GM19463 (cell line): Measurements from ENCODE around the gene CRLF1.
"Not testable (repeated sequence)": the region's sequence is repeated elsewhere in the genome, so short reads cannot be mapped to it uniquely, and the experiment has no call there.

Experiments
- ATAC-seq: cut with Tn5 transposase; IDR thresholded peaks from one replicate; pipeline ENCODE4 v1.9.1; 2021; ENCODE audit warnings: mild to moderate bottlenecking, moderate library complexity; ENCODE audit not compliant: unreplicated experiment

CRLF1 gene

GRCh38 chr19:18610245-18610555 is 3.6 kb upstream of the CRLF1 start:
- ATAC-seq, result no peak

- no peak for ATAC-seq
Measured at GRCh38 chr19:18609717-18610051, 3.1 kb upstream of the CRLF1 start.

GRCh38 chr19:18608805-18609716 is 2.5 kb upstream of the CRLF1 start:
- ATAC-seq, result no peak

- ATAC-seq, result no peak
Measured at GRCh38 chr19:18608102-18608804, 1.7 kb upstream of the CRLF1 start.

GRCh38 chr19:18607226-18608101 is 865 bp upstream of the CRLF1 start:
- ATAC-seq, result no peak

- ATAC-seq, result no peak
Measured at GRCh38 chr19:18605546-18606280, 886 bp downstream of the CRLF1 start.

GRCh38 chr19:18605196-18605545 is 1.4 kb downstream of the CRLF1 start:
- no peak for ATAC-seq

GRCh38 chr19:18604820-18605159 is 1.8 kb downstream of the CRLF1 start:
- no peak for ATAC-seq

GRCh38 chr19:18603958-18604819 is 2.4 kb downstream of the CRLF1 start:
- no peak for ATAC-seq

- no peak for ATAC-seq
Measured at GRCh38 chr19:18603255-18603957, 3.2 kb downstream of the CRLF1 start.

- ATAC-seq, result no peak
Measured at GRCh38 chr19:18601875-18602274, 4.7 kb downstream of the CRLF1 start.

- ATAC-seq, result not testable (repeated sequence)
Measured at GRCh38 chr19:18600692-18601397, 5.8 kb downstream of the CRLF1 start.

- ATAC-seq, result no peak
Measured at GRCh38 chr19:18599485-18599884, 7.1 kb downstream of the CRLF1 start.

GRCh38 chr19:18597809-18598660 is 8.6 kb downstream of the CRLF1 start:
- ATAC-seq, result no peak

GRCh38 chr19:18596752-18597157 is 9.8 kb downstream of the CRLF1 start:
- ATAC-seq, result no peak

GRCh38 chr19:18595475-18595874 is 11.1 kb downstream of the CRLF1 start:
- ATAC-seq, result no peak

GRCh38 chr19:18594824-18595373 is 11.7 kb downstream of the CRLF1 start:
- no peak for ATAC-seq
